HUES48 (cell line): ENCODE measurements around the gene PTGR1.
A peak's percentile ranks its signal among the peaks of the same experiment; 100 is the strongest.

Experiments
- H3K27ac ChIP-seq: one replicate; pipeline ENCODE4 v1.7.0; 2013; ENCODE audit warnings: low read depth, low read length, inconsistent platforms
- H3K27me3 ChIP-seq: 2 replicates; pipeline ENCODE4 v1.6.1; 2013; ENCODE audit warnings: mild to moderate bottlenecking, low read length; ENCODE audit not compliant: control insufficient read depth, insufficient read depth
- H3K36me3 ChIP-seq: 2 replicates; pipeline ENCODE4 v1.6.1; 2013; ENCODE audit warnings: low read length; ENCODE audit not compliant: control insufficient read depth, insufficient read depth
- H3K4me1 ChIP-seq: 2 replicates; pipeline ENCODE4 v1.6.1; 2013; ENCODE audit warnings: mild to moderate bottlenecking, low read length; ENCODE audit not compliant: control insufficient read depth, insufficient read depth
- H3K4me3 ChIP-seq: 2 replicates; pipeline ENCODE4 v1.5.1; 2013; ENCODE audit warnings: mild to moderate bottlenecking, low read depth, low read length
- H3K9ac ChIP-seq: 2 replicates; pipeline ENCODE4 v1.6.1; 2013; ENCODE audit warnings: mild to moderate bottlenecking, low read depth, low read length, moderate library complexity
- H3K9me3 ChIP-seq: 2 replicates; pipeline ENCODE4 v1.6.1; 2013; ENCODE audit warnings: low read length; ENCODE audit not compliant: control insufficient read depth, insufficient read depth

PTGR1 gene

GRCh38 chr9:111613436-111614040 lies 14.1 kb upstream of the PTGR1 start:
- Histone ChIP-seq H3K27me3 (no peaks in the 10 kb centered on the region), H3K4me1 (no peaks in the 10 kb centered on the region), H3K4me3 (no peak overlapping the region), H3K36me3 (no peaks in the 10 kb centered on the region), H3K9ac (no peak overlapping the region), H3K9me3 (peaks cover 3% of the 10 kb centered on the region; the same call in 1 of the 2 replicates), H3K27ac (no peak overlapping the region)

- Histone ChIP-seq H3K27ac (no peak overlapping the region), H3K9ac (no peak overlapping the region), H3K4me3 (no peak overlapping the region), H3K9me3 (no peaks in the 10 kb centered on the region), H3K36me3 (no peaks in the 10 kb centered on the region), H3K27me3 (no peaks in the 10 kb centered on the region), H3K4me1 (no peaks in the 10 kb centered on the region)
Measured at GRCh38 chr9:111610845-111611244, 11.4 kb upstream of the PTGR1 start.

GRCh38 chr9:111610149-111610548 lies 10.7 kb upstream of the PTGR1 start:
- Histone ChIP-seq H3K27ac (no peak overlapping the region), H3K36me3 (no peaks in the 10 kb centered on the region), H3K4me3 (no peak overlapping the region), H3K9ac (no peak overlapping the region), H3K27me3 (no peaks in the 10 kb centered on the region), H3K4me1 (no peaks in the 10 kb centered on the region), H3K9me3 (no peaks in the 10 kb centered on the region)

GRCh38 chr9:111605041-111605559 lies 5.7 kb upstream of the PTGR1 start:
- Histone ChIP-seq H3K27me3 (no peaks in the 10 kb centered on the region), H3K36me3 (no peaks in the 10 kb centered on the region), H3K4me3 (no peak overlapping the region), H3K4me1 (no peaks in the 10 kb centered on the region), H3K27ac (no peak overlapping the region), H3K9ac (no peak overlapping the region), H3K9me3 (no peaks in the 10 kb centered on the region)

- Histone ChIP-seq H3K4me3 (no peak overlapping the region), H3K4me1 (no peaks in the 10 kb centered on the region), H3K36me3 (no peaks in the 10 kb centered on the region), H3K27ac (peak overlapping the region; percentile 57), H3K27me3 (no peaks in the 10 kb centered on the region), H3K9me3 (no peaks in the 10 kb centered on the region), H3K9ac (no peak overlapping the region)
Measured at GRCh38 chr9:111604054-111604615, 4.7 kb upstream of the PTGR1 start.

GRCh38 chr9:111603041-111603440 lies 3.6 kb upstream of the PTGR1 start:
- Histone ChIP-seq H3K9ac (no peak overlapping the region), H3K27me3 (peaks cover 4% of the 10 kb centered on the region; the same call in 1 of the 2 replicates), H3K36me3 (no peaks in the 10 kb centered on the region), H3K4me3 (no peak overlapping the region), H3K4me1 (no peaks in the 10 kb centered on the region), H3K27ac (peak overlapping the region; percentile 23), H3K9me3 (no peaks in the 10 kb centered on the region)

- Histone ChIP-seq H3K27me3 (peaks cover 4% of the 10 kb centered on the region; the same call in 1 of the 2 replicates), H3K9ac (no peak overlapping the region), H3K9me3 (no peaks in the 10 kb centered on the region), H3K27ac (peak overlapping the region; percentile 70), H3K4me1 (peaks cover 3% of the 10 kb centered on the region; the same call in 1 of the 2 replicates), H3K4me3 (no peak overlapping the region), H3K36me3 (peaks cover 8% of the 10 kb centered on the region)
Measured at GRCh38 chr9:111601237-111602018, 2.0 kb upstream of the PTGR1 start.

- Histone ChIP-seq H3K4me1 (peaks cover 3% of the 10 kb centered on the region; the same call in 1 of the 2 replicates), H3K9me3 (no peaks in the 10 kb centered on the region), H3K27me3 (peaks cover 4% of the 10 kb centered on the region; the same call in 1 of the 2 replicates), H3K4me3 (peak overlapping the region; percentile 90), H3K36me3 (peaks cover 19% of the 10 kb centered on the region), H3K9ac (no peak overlapping the region; the same call in 1 of the 2 replicates), H3K27ac (no peak overlapping the region)
Measured at GRCh38 chr9:111599955-111600343, 502 bp upstream of the PTGR1 start.

GRCh38 chr9:111598733-111599091 lies 735 bp downstream of the PTGR1 start:
- Histone ChIP-seq H3K4me3 (peak overlapping the region; percentile 90), H3K27me3 (peaks cover 4% of the 10 kb centered on the region; the same call in 1 of the 2 replicates), H3K9ac (peak overlapping the region; percentile 12; the same call in 1 of the 2 replicates), H3K4me1 (peaks cover 3% of the 10 kb centered on the region; the same call in 1 of the 2 replicates), H3K9me3 (no peaks in the 10 kb centered on the region), H3K36me3 (peaks cover 26% of the 10 kb centered on the region), H3K27ac (peak overlapping the region; percentile 21)

- H3K27me3 ChIP-seq = peaks cover 4% of the 10 kb centered on the region; the same call in 1 of the 2 replicates
- no peaks in the 10 kb centered on the region for H3K9me3 ChIP-seq
- peaks cover 3% of the 10 kb centered on the region; the same call in 1 of the 2 replicates for H3K4me1 ChIP-seq
- peak overlapping the region; percentile 14 for H3K27ac ChIP-seq
- H3K9ac ChIP-seq = peak overlapping the region; percentile 26; the same call in 1 of the 2 replicates
- peaks cover 32% of the 10 kb centered on the region for H3K36me3 ChIP-seq
- peak overlapping the region; percentile 90 for H3K4me3 ChIP-seq
Measured at GRCh38 chr9:111597852-111598732, 1.4 kb downstream of the PTGR1 start.
